ENCODE data around the gene KCNAB2.

KCNAB2 gene

DNA sequence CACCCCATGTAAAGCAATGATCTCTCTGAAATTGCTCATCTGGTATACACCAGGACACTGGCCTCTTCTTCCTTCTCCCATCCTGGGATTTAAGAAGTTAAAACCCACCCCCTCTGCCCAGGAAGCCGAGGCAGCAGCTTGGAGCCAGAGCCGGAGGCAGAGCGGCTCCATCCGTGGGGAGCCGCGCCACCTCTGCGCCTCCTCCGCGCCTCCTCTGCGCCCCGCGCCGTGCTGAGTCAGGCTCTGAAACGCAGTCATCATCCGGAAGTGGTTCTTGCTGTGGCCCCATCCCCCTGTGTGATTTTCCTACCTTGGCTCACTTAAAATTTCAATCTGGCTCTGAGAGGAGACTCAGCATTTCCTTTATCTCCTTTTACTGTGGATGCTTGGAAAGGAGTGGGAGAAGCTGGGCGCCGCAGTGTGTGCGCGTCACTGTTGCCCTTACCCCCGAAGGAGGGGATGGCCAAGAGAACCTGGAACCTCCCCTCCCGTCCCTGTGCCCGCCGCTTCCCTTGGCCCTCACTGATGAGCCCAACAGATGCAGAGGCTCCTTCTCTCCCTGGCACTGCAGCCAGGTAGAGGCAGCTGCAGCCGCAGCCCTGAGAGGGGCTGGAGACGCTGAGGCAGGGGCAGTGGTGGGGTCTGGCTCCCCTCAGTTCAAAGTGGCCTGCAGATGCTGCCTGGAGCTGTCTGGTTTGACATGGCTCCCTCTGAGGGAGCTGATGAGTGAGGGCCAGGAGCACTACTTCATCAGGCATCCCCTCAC, 38.2 kb upstream of the KCNAB2 start:
- TF ChIP-seq FOXP2 (optimal IDR thresholded peaks at IDR 0.05; ENCODE audit: borderline replicate concordance, extremely low read depth, extremely low read length, insufficient read depth), result no peak

DNA sequence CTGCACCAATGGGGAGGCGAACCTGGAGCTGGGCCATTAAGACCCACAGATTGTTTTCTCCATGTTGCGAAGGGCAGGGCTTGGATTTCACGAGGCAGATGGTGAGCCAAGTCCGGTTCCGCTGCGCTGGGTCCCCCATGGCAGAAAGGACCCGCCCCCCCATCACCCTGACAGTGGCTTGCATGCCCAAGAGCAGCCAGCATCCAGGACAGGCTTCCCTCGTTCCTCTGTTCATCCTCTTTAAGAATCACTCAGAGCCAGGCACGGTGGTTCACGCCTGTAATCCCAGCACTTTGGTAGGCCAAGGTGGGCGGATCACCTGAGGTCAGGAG, 37.6 kb upstream of the KCNAB2 start:
- TF ChIP-seq, protein P1, sequence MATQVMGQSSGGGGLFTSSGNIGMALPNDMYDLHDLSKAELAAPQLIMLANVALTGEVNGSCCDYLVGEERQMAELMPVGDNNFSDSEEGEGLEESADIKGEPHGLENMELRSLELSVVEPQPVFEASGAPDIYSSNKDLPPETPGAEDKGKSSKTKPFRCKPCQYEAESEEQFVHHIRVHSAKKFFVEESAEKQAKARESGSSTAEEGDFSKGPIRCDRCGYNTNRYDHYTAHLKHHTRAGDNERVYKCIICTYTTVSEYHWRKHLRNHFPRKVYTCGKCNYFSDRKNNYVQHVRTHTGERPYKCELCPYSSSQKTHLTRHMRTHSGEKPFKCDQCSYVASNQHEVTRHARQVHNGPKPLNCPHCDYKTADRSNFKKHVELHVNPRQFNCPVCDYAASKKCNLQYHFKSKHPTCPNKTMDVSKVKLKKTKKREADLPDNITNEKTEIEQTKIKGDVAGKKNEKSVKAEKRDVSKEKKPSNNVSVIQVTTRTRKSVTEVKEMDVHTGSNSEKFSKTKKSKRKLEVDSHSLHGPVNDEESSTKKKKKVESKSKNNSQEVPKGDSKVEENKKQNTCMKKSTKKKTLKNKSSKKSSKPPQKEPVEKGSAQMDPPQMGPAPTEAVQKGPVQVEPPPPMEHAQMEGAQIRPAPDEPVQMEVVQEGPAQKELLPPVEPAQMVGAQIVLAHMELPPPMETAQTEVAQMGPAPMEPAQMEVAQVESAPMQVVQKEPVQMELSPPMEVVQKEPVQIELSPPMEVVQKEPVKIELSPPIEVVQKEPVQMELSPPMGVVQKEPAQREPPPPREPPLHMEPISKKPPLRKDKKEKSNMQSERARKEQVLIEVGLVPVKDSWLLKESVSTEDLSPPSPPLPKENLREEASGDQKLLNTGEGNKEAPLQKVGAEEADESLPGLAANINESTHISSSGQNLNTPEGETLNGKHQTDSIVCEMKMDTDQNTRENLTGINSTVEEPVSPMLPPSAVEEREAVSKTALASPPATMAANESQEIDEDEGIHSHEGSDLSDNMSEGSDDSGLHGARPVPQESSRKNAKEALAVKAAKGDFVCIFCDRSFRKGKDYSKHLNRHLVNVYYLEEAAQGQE (IDR thresholded peaks at IDR 0.05; ENCODE audit: insufficient read depth in 1 of 2, low read depth in 2 of 2, low read length in 2 of 2), result no peak
- TF ChIP-seq POLR2AphosphoS5 (IDR thresholded peaks at IDR 0.05; ENCODE audit: low read depth, low read length), result no peak
- no peak for TF ChIP-seq TAF1 (IDR thresholded peaks at IDR 0.05; ENCODE audit: borderline replicate concordance, insufficient read depth, low read length)
- TF ChIP-seq FOXP2 (optimal IDR thresholded peaks at IDR 0.05; ENCODE audit: borderline replicate concordance, extremely low read depth, extremely low read length, insufficient read depth), result no peak
- no peak for TF ChIP-seq SIN3A (IDR thresholded peaks at IDR 0.05; ENCODE audit: borderline replicate concordance, insufficient read depth, low read length)

DNA sequence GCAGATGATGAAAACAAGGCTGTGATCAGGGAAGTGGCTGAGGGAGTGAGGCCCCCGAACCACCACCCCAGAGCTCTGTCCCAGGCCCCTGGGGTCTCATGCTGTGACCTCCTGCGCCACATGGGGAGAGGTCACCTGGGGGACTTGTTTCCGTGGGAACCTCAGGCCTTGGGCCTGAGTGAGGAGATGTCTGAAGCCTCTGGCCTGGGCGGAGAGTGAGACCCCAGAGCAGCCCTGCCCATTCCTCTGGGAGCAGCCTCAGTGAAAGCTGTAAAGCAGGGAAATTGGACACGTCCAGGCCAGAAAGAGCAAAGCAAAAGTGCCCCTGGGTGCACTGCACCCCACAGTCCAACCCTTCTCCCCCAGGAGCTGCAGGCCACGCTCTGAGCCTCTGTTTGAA, 37.0 kb upstream of the KCNAB2 start:
- TF ChIP-seq POLR2AphosphoS5 (IDR thresholded peaks at IDR 0.05; ENCODE audit: low read depth, low read length), result no peak
- no peak for TF ChIP-seq TAF1 (IDR thresholded peaks at IDR 0.05; ENCODE audit: borderline replicate concordance, insufficient read depth, low read length)
- TF ChIP-seq, protein P1 (IDR thresholded peaks at IDR 0.05; ENCODE audit: insufficient read depth in 1 of 2, low read depth in 2 of 2, low read length in 2 of 2), result no peak
- TF ChIP-seq FOXP2 (optimal IDR thresholded peaks at IDR 0.05; ENCODE audit: borderline replicate concordance, extremely low read depth, extremely low read length, insufficient read depth), result no peak
- TF ChIP-seq SIN3A (IDR thresholded peaks at IDR 0.05; ENCODE audit: borderline replicate concordance, insufficient read depth, low read length), result no peak

DNA sequence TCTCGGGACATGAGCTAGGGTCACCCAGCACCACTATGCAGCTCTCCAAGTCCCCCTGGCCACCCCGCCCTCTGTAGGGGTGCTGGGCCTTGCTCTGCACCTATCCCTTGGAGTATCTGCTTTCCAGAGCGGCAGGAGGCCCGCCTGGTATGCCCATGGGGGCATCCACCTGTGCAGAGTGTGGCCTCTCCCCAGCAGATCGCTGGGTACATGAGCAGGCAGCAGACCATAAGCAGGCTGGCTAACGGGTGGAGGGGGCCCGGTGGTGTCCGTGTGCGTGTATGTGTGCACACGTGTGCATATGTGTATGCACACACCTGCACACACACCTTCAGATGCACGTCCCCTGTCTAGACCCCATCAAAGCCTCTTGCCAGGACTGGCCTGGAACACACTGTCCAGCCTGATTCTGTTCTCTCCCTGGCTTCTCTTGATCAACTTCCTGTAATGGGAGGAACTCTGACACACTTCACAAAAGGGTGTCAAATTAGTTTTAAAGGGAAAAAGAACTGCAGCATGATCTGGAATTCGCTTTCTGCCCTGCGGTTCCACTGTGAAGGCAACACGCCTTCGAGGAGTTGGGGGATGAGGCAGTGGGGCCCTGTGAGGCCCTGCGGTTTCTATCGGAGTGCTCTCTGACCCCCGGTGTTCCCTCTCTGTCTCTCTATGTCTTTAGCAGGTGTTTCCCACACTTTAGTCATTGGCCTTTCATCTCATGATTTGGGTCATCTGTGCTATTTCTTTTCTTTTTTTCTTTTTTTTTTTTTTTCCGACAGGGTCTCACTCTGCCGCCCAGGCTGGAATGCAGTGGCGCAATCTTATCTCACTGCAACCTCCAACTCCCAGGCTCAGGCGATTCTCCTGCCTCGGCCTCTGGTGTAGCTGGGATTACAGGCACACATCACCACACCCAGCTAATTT, 36.3 kb upstream of the KCNAB2 start:
- TF ChIP-seq TAF1 (IDR thresholded peaks at IDR 0.05; ENCODE audit: borderline replicate concordance, insufficient read depth, low read length), result no peak
- no peak for TF ChIP-seq POLR2AphosphoS5 (IDR thresholded peaks at IDR 0.05; ENCODE audit: low read depth, low read length)
- TF ChIP-seq FOXP2 (optimal IDR thresholded peaks at IDR 0.05; ENCODE audit: borderline replicate concordance, extremely low read depth, extremely low read length, insufficient read depth), result no peak
- TF ChIP-seq, protein P1 (IDR thresholded peaks at IDR 0.05; ENCODE audit: insufficient read depth in 1 of 2, low read depth in 2 of 2, low read length in 2 of 2), result no peak
- no peak for TF ChIP-seq SIN3A (IDR thresholded peaks at IDR 0.05; ENCODE audit: borderline replicate concordance, insufficient read depth, low read length)

DNA sequence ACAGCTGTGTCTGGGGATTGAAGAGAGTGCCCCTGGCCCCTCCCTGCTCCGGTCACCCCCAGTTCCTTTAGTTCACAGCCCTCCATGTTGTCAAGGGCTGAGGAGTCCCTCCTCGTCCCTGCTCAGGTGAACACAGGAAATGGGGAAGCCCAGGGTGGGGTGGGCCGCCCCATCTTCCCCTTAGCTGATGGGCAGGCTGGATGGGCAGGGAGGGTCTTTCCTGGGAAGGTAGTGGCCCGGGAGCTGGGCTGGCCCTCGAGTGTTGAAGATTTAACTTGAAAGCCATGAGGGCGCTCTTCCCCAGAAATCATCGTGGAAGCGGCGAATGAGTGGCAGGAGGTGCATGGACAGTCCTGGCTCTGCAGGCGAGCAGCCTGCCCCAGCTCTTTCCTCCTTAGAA, 35.1 kb upstream of the KCNAB2 start:
- no peak for TF ChIP-seq TAF1 (IDR thresholded peaks at IDR 0.05; ENCODE audit: borderline replicate concordance, insufficient read depth, low read length)

Data from PFSK-1 (cell line).